Choroid plexus epithelial cell (primary cell): ENCODE results near the gene ARL3.

Experiments
- DNase-seq: peaks from one replicate; pipeline ENCODE4 v3.0.0-alpha.2; 2010; ENCODE audit warnings: low read depth
- H3K4me3 ChIP-seq: 2 replicates; pipeline ENCODE4 v1.5.1; 2011; ENCODE audit warnings: low read depth, mild to moderate bottlenecking, control low read depth, low read length, moderate library complexity
- TF ChIP-seq, protein P1 (sequence below): conservative IDR thresholded peaks from 2 replicates; pipeline ENCODE4 v1.5.1; 2011; ENCODE audit warnings: low read depth, mild to moderate bottlenecking, control low read depth, inconsistent platforms, low read length, moderate library complexity

The ARL3 gene

GRCh38 chr10:102629661-102630614, 84.3 kb downstream of the ARL3 start:
- no peak overlapping the region for H3K4me3 ChIP-seq
- peak; percentile 93 for DNase-seq
- TF ChIP-seq, protein P1, sequence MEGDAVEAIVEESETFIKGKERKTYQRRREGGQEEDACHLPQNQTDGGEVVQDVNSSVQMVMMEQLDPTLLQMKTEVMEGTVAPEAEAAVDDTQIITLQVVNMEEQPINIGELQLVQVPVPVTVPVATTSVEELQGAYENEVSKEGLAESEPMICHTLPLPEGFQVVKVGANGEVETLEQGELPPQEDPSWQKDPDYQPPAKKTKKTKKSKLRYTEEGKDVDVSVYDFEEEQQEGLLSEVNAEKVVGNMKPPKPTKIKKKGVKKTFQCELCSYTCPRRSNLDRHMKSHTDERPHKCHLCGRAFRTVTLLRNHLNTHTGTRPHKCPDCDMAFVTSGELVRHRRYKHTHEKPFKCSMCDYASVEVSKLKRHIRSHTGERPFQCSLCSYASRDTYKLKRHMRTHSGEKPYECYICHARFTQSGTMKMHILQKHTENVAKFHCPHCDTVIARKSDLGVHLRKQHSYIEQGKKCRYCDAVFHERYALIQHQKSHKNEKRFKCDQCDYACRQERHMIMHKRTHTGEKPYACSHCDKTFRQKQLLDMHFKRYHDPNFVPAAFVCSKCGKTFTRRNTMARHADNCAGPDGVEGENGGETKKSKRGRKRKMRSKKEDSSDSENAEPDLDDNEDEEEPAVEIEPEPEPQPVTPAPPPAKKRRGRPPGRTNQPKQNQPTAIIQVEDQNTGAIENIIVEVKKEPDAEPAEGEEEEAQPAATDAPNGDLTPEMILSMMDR = peak; percentile 2

- no peak for DNase-seq
- no peak overlapping the region for H3K4me3 ChIP-seq
- TF ChIP-seq, protein P1 = peak; percentile 27
Measured at GRCh38 chr10:102628451-102628911, 85.7 kb downstream of the ARL3 start.

- no peak overlapping the region for H3K4me3 ChIP-seq
- peak; percentile 62 for DNase-seq
- TF ChIP-seq, protein P1 = no peak
Measured at GRCh38 chr10:102627736-102628293, 86.4 kb downstream of the ARL3 start.

DNA sequence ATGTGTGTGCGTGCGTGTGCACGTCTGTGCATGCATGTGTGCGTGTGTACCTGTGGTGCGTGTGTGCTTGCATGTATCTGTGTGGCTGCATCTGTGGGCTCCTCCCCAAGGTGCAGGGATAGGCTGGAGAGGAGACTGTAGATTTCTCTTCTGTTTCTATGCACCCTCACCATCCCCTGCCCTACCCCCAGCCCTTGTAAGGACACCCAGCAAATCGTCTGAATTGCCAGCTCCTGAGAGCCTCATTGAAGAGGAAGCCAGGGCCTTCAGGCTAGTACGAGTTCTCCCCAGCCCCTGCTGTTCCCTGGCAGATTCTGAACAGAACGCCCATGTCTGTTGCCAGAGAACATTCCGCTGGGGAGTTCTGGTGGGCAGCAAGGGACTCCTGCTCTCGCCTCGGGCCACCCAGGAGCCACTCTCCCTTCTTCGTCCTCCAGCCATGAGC, 86.9 kb downstream of the ARL3 start:
- peak; percentile 67 for DNase-seq
- TF ChIP-seq, protein P1 = no peak
- no peak overlapping the region for H3K4me3 ChIP-seq

DNA sequence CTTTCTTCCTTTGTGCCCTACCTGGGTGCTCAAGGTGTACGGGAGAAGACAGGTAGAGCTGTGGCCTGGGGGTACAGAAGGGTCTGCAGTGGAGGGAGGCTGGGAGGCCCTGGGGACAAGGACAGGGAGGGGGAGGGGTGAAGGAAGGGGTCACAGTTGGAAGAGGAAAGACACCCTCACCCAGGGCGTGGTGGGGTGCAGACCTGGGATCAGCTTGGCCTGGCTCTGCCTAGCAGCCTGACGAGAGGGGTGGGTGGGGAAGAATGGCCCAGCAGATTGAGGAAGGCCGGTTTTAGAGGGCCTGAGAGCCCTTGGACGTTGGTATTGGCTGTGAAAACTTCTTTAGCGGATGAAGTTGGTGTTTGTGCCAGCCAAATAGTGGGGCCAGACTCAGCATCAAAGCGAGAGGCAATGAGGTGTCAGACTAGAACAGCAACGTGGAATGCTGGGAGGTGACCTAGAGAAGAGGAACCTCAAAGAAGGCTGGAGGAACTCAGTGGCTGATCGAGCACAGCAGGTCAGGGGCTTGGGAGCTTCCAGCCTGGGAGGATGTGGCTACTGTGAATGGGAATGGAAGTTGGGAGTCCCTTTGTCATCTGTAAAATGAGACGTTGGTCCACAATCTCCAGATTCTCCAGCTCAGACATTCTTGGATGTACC, 88.0 kb downstream of the ARL3 start:
- TF ChIP-seq, protein P1 = no peak
- DNase-seq = no peak

GRCh38 chr10:102624751-102625645, 89.2 kb downstream of the ARL3 start:
- DNase-seq = no peak
- TF ChIP-seq, protein P1 = no peak
- no peak overlapping the region for H3K4me3 ChIP-seq

More for the DNA sequence above, 88.0 kb downstream of the ARL3 start:
- H3K4me3 ChIP-seq = no peak overlapping the region
